RWPE2 (cell line): ENCODE data around the gene LIPC.

Experiments
- ATAC-seq: fragments of 200-7000 bp; cut with Tn5 transposase; 3 replicates; pipeline ENCODE4 v1.9.1; 2021; ENCODE audit warnings: low read depth
- DNase-seq: peaks from one replicate; pipeline ENCODE4 v3.0.0-alpha.2; 2020; ENCODE audit warnings: low spot score
- H3K27ac ChIP-seq: fragments of 450-650 bp; 2 replicates; pipeline ENCODE4 v1.5.1; 2017; ENCODE audit warnings: mild to moderate bottlenecking; ENCODE audit not compliant: poor library complexity, severe bottlenecking
- H3K27me3 ChIP-seq: fragments of 250-450 bp; sonication (Bioruptor Pico); 2 replicates; pipeline ENCODE4 v1.5.1; 2021; ENCODE audit warnings: mild to moderate bottlenecking, moderate library complexity; ENCODE audit not compliant: insufficient read depth, poor library complexity, severe bottlenecking
- H3K36me3 ChIP-seq: fragments of 250-450 bp; sonication (Bioruptor Pico); 2 replicates; pipeline ENCODE4 v1.5.1; 2020; ENCODE audit warnings: low read depth, mild to moderate bottlenecking, moderate library complexity
- H3K4me1 ChIP-seq: fragments of 250-450 bp; sonication (Bioruptor Pico); 2 replicates; pipeline ENCODE4 v1.5.1; 2021; ENCODE audit warnings: mild to moderate bottlenecking, moderate library complexity; ENCODE audit not compliant: insufficient read depth, poor library complexity, severe bottlenecking
- H3K4me3 ChIP-seq: fragments of 250-450 bp; sonication (Bioruptor Pico); 2 replicates; pipeline ENCODE4 v1.5.1; 2021; ENCODE audit warnings: mild to moderate bottlenecking, moderate library complexity; ENCODE audit not compliant: severe bottlenecking
- H3K9me3 ChIP-seq: fragments of 250-450 bp; sonication (Bioruptor Pico); 2 replicates; pipeline ENCODE4 v1.5.1; 2021; ENCODE audit warnings: mild to moderate bottlenecking, moderate library complexity; ENCODE audit not compliant: severe bottlenecking
- CTCF ChIP-seq: fragments of 450-650 bp; IDR thresholded peaks from one replicate; pipeline ENCODE4 v1.5.1; 2017; ENCODE audit warnings: mild to moderate bottlenecking, moderate library complexity; ENCODE audit not compliant: poor library complexity, severe bottlenecking

LIPC gene

GRCh38 chr15:58434334-58434875, 2.6 kb downstream of the LIPC start:
- H3K4me3 ChIP-seq, result no peak overlapping the region
- no peaks in the 10 kb centered on the region for H3K36me3 ChIP-seq
- H3K9me3 ChIP-seq, result no peaks in the 10 kb centered on the region
- ATAC-seq, result no peak
- TF ChIP-seq CTCF, result no peak
- H3K4me1 ChIP-seq, result no peaks in the 10 kb centered on the region
- no peak for DNase-seq
- H3K27ac ChIP-seq, result no peak overlapping the region
- H3K27me3 ChIP-seq, result no peaks in the 10 kb centered on the region

GRCh38 chr15:58436552-58436951, 4.8 kb downstream of the LIPC start:
- no peak for DNase-seq
- H3K4me3 ChIP-seq, result no peak overlapping the region
- no peak for TF ChIP-seq CTCF
- H3K27me3 ChIP-seq, result no peaks in the 10 kb centered on the region
- H3K27ac ChIP-seq, result no peak overlapping the region
- peaks cover 19% of the 10 kb centered on the region for H3K4me1 ChIP-seq
- ATAC-seq, result no peak
- no peaks in the 10 kb centered on the region for H3K36me3 ChIP-seq
- no peaks in the 10 kb centered on the region for H3K9me3 ChIP-seq

GRCh38 chr15:58437531-58438105, 5.8 kb downstream of the LIPC start:
- H3K36me3 ChIP-seq, result no peaks in the 10 kb centered on the region
- no peak for DNase-seq
- H3K27ac ChIP-seq, result no peak overlapping the region
- TF ChIP-seq CTCF, result no peak
- no peak for ATAC-seq
- H3K4me3 ChIP-seq, result no peak overlapping the region
- no peaks in the 10 kb centered on the region for H3K27me3 ChIP-seq
- H3K4me1 ChIP-seq, result peaks cover 30% of the 10 kb centered on the region
- no peaks in the 10 kb centered on the region for H3K9me3 ChIP-seq

GRCh38 chr15:58438111-58438510, 6.3 kb downstream of the LIPC start:
- no peaks in the 10 kb centered on the region for H3K27me3 ChIP-seq
- TF ChIP-seq CTCF, result no peak
- no peak overlapping the region for H3K4me3 ChIP-seq
- DNase-seq, result no peak
- no peak for ATAC-seq
- peaks cover 35% of the 10 kb centered on the region for H3K4me1 ChIP-seq
- no peaks in the 10 kb centered on the region for H3K36me3 ChIP-seq
- H3K27ac ChIP-seq, result no peak overlapping the region
- no peaks in the 10 kb centered on the region for H3K9me3 ChIP-seq

- Histone ChIP-seq H3K4me1 (peaks cover 36% of the 10 kb centered on the region), H3K36me3 (no peaks in the 10 kb centered on the region), H3K27me3 (no peaks in the 10 kb centered on the region), H3K9me3 (no peaks in the 10 kb centered on the region), H3K4me3 (no peak overlapping the region), H3K27ac (no peak overlapping the region)
- no peak for DNase-seq
- ATAC-seq, result no peak
- peak; percentile 49 for TF ChIP-seq CTCF
These were observed 7.2 kb downstream of the LIPC start for GRCh38 chr15:58438956-58439355.
